ENCODE data around the gene SH3PXD2A. TPM values are rescaled to one million over a fixed set of nuclear protein-coding genes. Genes with fewer than 3 reads are reported as not detected.

SH3PXD2A gene
- total and polyA plus RNA-seq, 2 of the 4 experiments (the other 2 are of a cell fraction), result 6.3 to 23.0 TPM

DNA sequence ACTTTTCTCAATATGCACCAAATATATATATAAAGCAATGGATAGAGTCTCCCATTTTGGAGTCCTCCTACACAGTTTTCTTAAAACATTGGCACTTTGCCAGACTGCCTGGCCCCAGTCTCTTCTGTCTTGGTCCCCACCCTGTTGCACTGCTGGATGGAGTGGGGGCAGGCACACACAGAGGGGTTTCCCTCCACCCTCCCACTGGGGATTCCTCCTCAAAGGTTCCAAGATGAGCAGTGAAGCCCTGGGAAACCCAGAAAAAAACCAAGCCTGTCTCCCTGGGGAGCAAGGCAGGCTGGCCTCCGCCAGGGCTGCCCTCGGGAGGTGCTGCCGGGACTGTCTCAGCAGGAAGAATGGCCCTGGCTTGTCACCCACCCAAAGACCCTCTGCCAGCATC, 68.0 kb downstream of the SH3PXD2A start:
- H3K79me1 ChIP-seq (ENCODE audit: low read depth in 1 of 2, low read length in 2 of 2), result 0 out of 4 replicates have a peak, but pooled peaks cover 0 to 2% of the 10 kb centered on the region in 2 experiments
- H3K4ac ChIP-seq (ENCODE audit: low read depth, low read length), result no peak overlapping the region
- no peak for DNase-seq
- no TSS peak for BruUV-seq (replicated peaks)
- no peak overlapping the region for H3K4me2 ChIP-seq (ENCODE audit: low read depth, low read length)
- no peak overlapping the region for H3K27ac ChIP-seq (ENCODE audit: insufficient read depth, low read length)
- no peak overlapping the region for H3K23ac ChIP-seq (ENCODE audit: low read depth, low read length)
- ATAC-seq (ENCODE audit: low read depth), result no peak
- dilution Hi-C loops (cut with HindIII; ENCODE audit: low sequenced_read_pairs, unreplicated experiment), result no loop called here
- TF ChIP-seq CEBPB (IDR thresholded peaks at IDR 0.05; ENCODE audit: low read depth, low read length), result no peak
- H3K27me3 ChIP-seq (ENCODE audit: control insufficient read depth, insufficient read depth, low read length), result no peaks in the 10 kb centered on the region
- no peaks in the 10 kb centered on the region for H3K9me3 ChIP-seq (ENCODE audit: control insufficient read depth, insufficient read depth, low read length)
- H2BK5ac ChIP-seq (ENCODE audit: low read depth, low read length, poor library complexity, severe bottlenecking), result no peak overlapping the region
- intact Hi-C loops (cut with micrococcal nuclease), result no loop called here
- H3K4me1 ChIP-seq (ENCODE audit: control insufficient read depth, insufficient read depth, low read length), result peaks cover 3% of the 10 kb centered on the region
- no peak overlapping the region for H4K8ac ChIP-seq (ENCODE audit: low read depth in 2 of 2, low read length in 2 of 2)
- ChIA-PET CTCF (no interaction called here), POLR2A (ENCODE audit: unreplicated experiment) (no interaction called here)
- no peak overlapping the region for H2BK20ac ChIP-seq (ENCODE audit: low read depth, low read length)
- no peaks in the 10 kb centered on the region for H4K20me1 ChIP-seq (ENCODE audit: insufficient read depth, low read length)
- no peak overlapping the region for H3K4me3 ChIP-seq (ENCODE audit: insufficient read depth, low read depth, low read length)
- no peaks in the 10 kb centered on the region for H3K36me3 ChIP-seq (ENCODE audit: control insufficient read depth, insufficient read depth, low read length)
- no peak overlapping the region for H2BK120ac ChIP-seq (ENCODE audit: low read depth, low read length)
- no peak overlapping the region for H3K18ac ChIP-seq (ENCODE audit: low read depth, low read length)
- no peak overlapping the region for H3K9ac ChIP-seq (ENCODE audit: low read depth, low read length)
- H2AFZ ChIP-seq (replicated peaks; ENCODE audit: low read length, poor library complexity), result no peak overlapping the region
- no peak overlapping the region for H4K5ac ChIP-seq (ENCODE audit: low read depth, low read length)
- H2BK15ac ChIP-seq (ENCODE audit: low read depth, low read length), result no peak overlapping the region
- no peak overlapping the region for H2AK5ac ChIP-seq (ENCODE audit: low read depth, low read length)
- no peak overlapping the region for H3K56ac ChIP-seq (ENCODE audit: extremely low read depth, insufficient read depth, low read length)
- H3K9me1 ChIP-seq (ENCODE audit: insufficient read depth, low read length), result peaks cover 9% of the 10 kb centered on the region
- 100% methylated on average over 1 of the region's 3 CpGs; no CpG with 5 or more reads in 1 of the 2 experiments for WGBS, 2 experiments (ENCODE audit: extremely low coverage in 2 of 2, insufficient read length in 1 of 2)
- H3K14ac ChIP-seq (replicated peaks; ENCODE audit: low read depth, low read length), result no peak overlapping the region
- H4K91ac ChIP-seq (ENCODE audit: insufficient read depth, low read depth, low read length), result no peak overlapping the region
- no peak overlapping the region for H2AK9ac ChIP-seq (replicated peaks; ENCODE audit: low read depth, low read length, poor library complexity)
- in situ Hi-C loops (cut with MboI; ENCODE audit: low sequenced_read_pairs), result no loop called here
